HepG2 (cell line): ENCODE measurements around the gene GLTPD2. TPM values are rescaled to one million over a fixed set of nuclear protein-coding genes. Genes with fewer than 3 reads are reported as not detected.

Experiments used
- ESRRA ChIP-seq: sonication (generic); formaldehyde crosslinking; IDR thresholded peaks from 2 replicates; pipeline ENCODE4 v1.5.1; 2020; ENCODE audit warnings: mild to moderate bottlenecking, low read depth, missing genetic modification reagents
- FLYWCH1 ChIP-seq: sonication (generic); formaldehyde crosslinking; IDR thresholded peaks from 2 replicates; pipeline ENCODE4 v1.8.1; 2023; ENCODE audit warnings: mild to moderate bottlenecking, missing genetic modification reagents
- GATAD2A ChIP-seq: IDR thresholded peaks from 2 replicates; pipeline ENCODE4 v1.6.1; 2016
- HNRNPK ChIP-seq: fragments of 200-400 bp; formaldehyde crosslinking; IDR thresholded peaks from 2 replicates; pipeline ENCODE4 v1.6.1; 2018; ENCODE audit warnings: low read length, low read depth, moderate library complexity, mild to moderate bottlenecking; ENCODE audit not compliant: poor library complexity, severe bottlenecking
- MEIS2 ChIP-seq: sonication (generic); formaldehyde crosslinking; IDR thresholded peaks from 2 replicates; pipeline ENCODE4 v1.9.0; 2021; ENCODE audit warnings: mild to moderate bottlenecking, missing genetic modification reagents
- PHF5A ChIP-seq: IDR thresholded peaks from one replicate; pipeline ENCODE4 v1.6.1; 2018; ENCODE audit warnings: low read depth, missing genetic modification reagents; ENCODE audit not compliant: unreplicated experiment
- PLSCR1 ChIP-seq: sonication (generic); formaldehyde crosslinking; IDR thresholded peaks from 2 replicates; pipeline ENCODE4 v1.5.0; 2020; ENCODE audit warnings: missing genetic modification reagents, mild to moderate bottlenecking, borderline replicate concordance
- POLR2G ChIP-seq: fragments of 200-400 bp; formaldehyde crosslinking; IDR thresholded peaks from 2 replicates; pipeline ENCODE4 v1.6.1; 2018; ENCODE audit warnings: mild to moderate bottlenecking, low read depth, low read length, moderate library complexity
- PRDM10 ChIP-seq: sonication (generic); formaldehyde crosslinking; IDR thresholded peaks from 2 replicates; pipeline ENCODE4 v1.4.0; 2020; ENCODE audit warnings: low read depth, missing genetic modification reagents
- SP140L ChIP-seq: sonication (generic); formaldehyde crosslinking; IDR thresholded peaks from 2 replicates; pipeline ENCODE4 v1.4.0; 2020; ENCODE audit warnings: missing genetic modification reagents, borderline replicate concordance
- SRSF9 ChIP-seq: fragments of 200-400 bp; formaldehyde crosslinking; IDR thresholded peaks from 2 replicates; pipeline ENCODE4 v1.6.1; 2018; ENCODE audit warnings: borderline replicate concordance, mild to moderate bottlenecking, low read depth, low read length; ENCODE audit not compliant: insufficient read depth, poor library complexity, severe bottlenecking
- ZNF260 ChIP-seq: sonication (generic); formaldehyde crosslinking; IDR thresholded peaks from 2 replicates; pipeline ENCODE4 v1.4.0; 2020; ENCODE audit warnings: missing genetic modification reagents, low read depth, mild to moderate bottlenecking, borderline replicate concordance
- ZNF326 ChIP-seq: sonication (generic); formaldehyde crosslinking; IDR thresholded peaks from 2 replicates; pipeline ENCODE4 v1.4.0; 2020; ENCODE audit warnings: missing genetic modification reagents, borderline replicate concordance
- ZNF34 ChIP-seq: sonication (generic); formaldehyde crosslinking; IDR thresholded peaks from 2 replicates; pipeline ENCODE4 v1.4.0; 2020; ENCODE audit warnings: mild to moderate bottlenecking, missing genetic modification reagents, borderline replicate concordance
- ZNF451 ChIP-seq: sonication (generic); formaldehyde crosslinking; IDR thresholded peaks from 2 replicates; pipeline ENCODE4 v1.5.0; 2020; ENCODE audit warnings: mild to moderate bottlenecking, missing genetic modification reagents
- ZNF496 ChIP-seq: sonication (generic); formaldehyde crosslinking; IDR thresholded peaks from 2 replicates; pipeline ENCODE4 v1.8.1; 2023; ENCODE audit warnings: mild to moderate bottlenecking, moderate library complexity, missing genetic modification reagents; ENCODE audit not compliant: insufficient replicate concordance
- ZNF569 ChIP-seq: sonication (generic); formaldehyde crosslinking; IDR thresholded peaks from 2 replicates; pipeline ENCODE4 v1.5.0; 2020; ENCODE audit warnings: mild to moderate bottlenecking, missing genetic modification reagents, moderate library complexity, borderline replicate concordance
- polyA plus RNA-seq, 8 experiments: library from polyadenylated mRNA; depleted of rRNA in 3 of 8; stranded (reverse) in 7 of 8; unstranded in 1 of 8; fragments of >200 nt; fragmentation: Illumina TruSeq in 4 of 8; extraction: Trizol in 4 of 8; gene quantifications; 2 replicates each; pipeline versions ENCODE4 v1.2.1 to v1.2.3, GENCODE V29; 2011 to 2016; ENCODE audit warnings: low read depth in 4 of 8, missing spikeins in 1 of 8, mixed read lengths in 1 of 8; ENCODE audit not compliant: insufficient read depth in 1 of 8
- total RNA-seq, 5 experiments: library from RNA; depleted of rRNA; stranded (reverse); fragments of >200 nt; fragmentation: Illumina TruSeq; extraction: Trizol; gene quantifications; 2 replicates each; pipeline ENCODE4 v1.2.3, GENCODE V29; 2016; ENCODE audit warnings: low read depth in 1 of 5
- TF ChIP-seq, protein P1 (sequence below): sonication (generic); formaldehyde crosslinking; IDR thresholded peaks from 2 replicates; pipeline ENCODE4 v1.5.1; 2020; ENCODE audit warnings: missing genetic modification reagents, mild to moderate bottlenecking, borderline replicate concordance

GLTPD2 gene
- total and polyA plus RNA-seq, 2 of the 13 experiments (the other 11 are each of a cell fraction or from before 2014, with no cell fraction given): 7.5 to 12.9 TPM

- TF ChIP-seq POLR2G: peak; percentile 66
- TF ChIP-seq PRDM10 (CRISPR knock-in tag): no peak
- TF ChIP-seq PHF5A (CRISPR knock-in tag): no peak
- TF ChIP-seq SRSF9: no peak
- TF ChIP-seq PLSCR1 (CRISPR knock-in tag): no peak
- no peak for TF ChIP-seq GATAD2A (CRISPR knock-in tag)
- no peak for TF ChIP-seq ZNF326 (CRISPR knock-in tag)
- TF ChIP-seq, protein P1, sequence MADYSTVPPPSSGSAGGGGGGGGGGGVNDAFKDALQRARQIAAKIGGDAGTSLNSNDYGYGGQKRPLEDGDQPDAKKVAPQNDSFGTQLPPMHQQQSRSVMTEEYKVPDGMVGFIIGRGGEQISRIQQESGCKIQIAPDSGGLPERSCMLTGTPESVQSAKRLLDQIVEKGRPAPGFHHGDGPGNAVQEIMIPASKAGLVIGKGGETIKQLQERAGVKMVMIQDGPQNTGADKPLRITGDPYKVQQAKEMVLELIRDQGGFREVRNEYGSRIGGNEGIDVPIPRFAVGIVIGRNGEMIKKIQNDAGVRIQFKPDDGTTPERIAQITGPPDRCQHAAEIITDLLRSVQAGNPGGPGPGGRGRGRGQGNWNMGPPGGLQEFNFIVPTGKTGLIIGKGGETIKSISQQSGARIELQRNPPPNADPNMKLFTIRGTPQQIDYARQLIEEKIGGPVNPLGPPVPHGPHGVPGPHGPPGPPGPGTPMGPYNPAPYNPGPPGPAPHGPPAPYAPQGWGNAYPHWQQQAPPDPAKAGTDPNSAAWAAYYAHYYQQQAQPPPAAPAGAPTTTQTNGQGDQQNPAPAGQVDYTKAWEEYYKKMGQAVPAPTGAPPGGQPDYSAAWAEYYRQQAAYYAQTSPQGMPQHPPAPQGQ (CRISPR knock-in tag): no peak
- TF ChIP-seq ZNF569 (CRISPR knock-in tag): no peak
- TF ChIP-seq ZNF260: no peak
- no peak for TF ChIP-seq ZNF34 (CRISPR knock-in tag)
- no peak for TF ChIP-seq FLYWCH1
- TF ChIP-seq ZNF496: no peak
- TF ChIP-seq SP140L: no peak
- TF ChIP-seq ESRRA (CRISPR knock-in tag): no peak
- peak; percentile 51 for TF ChIP-seq HNRNPK
- peak; percentile 80; the same call in 1 of the 2 replicates for TF ChIP-seq ZNF451 (CRISPR knock-in tag)
- TF ChIP-seq MEIS2: peak; percentile 28; the same call in 1 of the 2 replicates
Observed at GRCh38 chr17:4833178-4833940, 44.6 kb downstream of the GLTPD2 start, which contains the start of gene MINK1 (continued).
